Gastrocnemius medialis (tissue), 4 donors: ENCODE results near the gene KLHL28. TPM values are rescaled to one million over a fixed set of nuclear protein-coding genes. Genes with fewer than 3 reads are reported as not detected.

ENCODE experiments used
- ATAC-seq, 2 donors: fragments of 150-250 bp; one replicate each; pipeline ENCODE4 v1.9.1; 2016
- DNase-seq, 2 donors: peaks; one replicate each; pipeline ENCODE4 v3.0.0-alpha.2; 2019
- H3K27ac ChIP-seq, 4 donors: fragments of 200-600 bp; sonication (generic); 1 replicate in 1 of 4; 2 replicates in 3 of 4; pipeline ENCODE4 v1.5.1; 2016 to 2018; ENCODE audit warnings: mild to moderate bottlenecking in 2 of 4, moderate library complexity in 1 of 4
- H3K27me3 ChIP-seq, 3 donors: fragments of 200-600 bp; sonication (generic) in 2 of 3; 1 replicate in 1 of 3; 2 replicates in 2 of 3; pipeline versions ENCODE4 v1.5.1 to v1.6.0; 2016 to 2019; ENCODE audit warnings: mild to moderate bottlenecking in 1 of 3, moderate library complexity in 1 of 3
- H3K36me3 ChIP-seq, 2 donors: fragments of 200-600 bp; sonication (generic) in 1 of 2; one replicate each; pipeline ENCODE4 v1.5.1; 2017 to 2018
- H3K4me1 ChIP-seq, 2 donors: fragments of 200-600 bp; sonication (generic) in 1 of 2; one replicate each; pipeline ENCODE4 v1.5.1; 2016 to 2017; ENCODE audit warnings: mild to moderate bottlenecking in 2 of 2
- H3K4me3 ChIP-seq, 4 donors: fragments of 200-600 bp; sonication (generic) in 3 of 4; 1 replicate in 1 of 4; 2 replicates in 3 of 4; pipeline ENCODE4 v1.5.1; 2016 to 2019; ENCODE audit warnings: mild to moderate bottlenecking in 2 of 4
- H3K9me3 ChIP-seq, 3 donors: fragments of 200-600 bp; sonication (generic) in 2 of 3; 1 replicate in 1 of 3; 2 replicates in 2 of 3; pipeline ENCODE4 v1.5.1; 2016 to 2019
- POLR2A ChIP-seq, 2 donors: fragments of 450-650 bp; IDR thresholded peaks; one replicate each; pipeline ENCODE4 v1.6.1; 2017; ENCODE audit warnings: antibody characterized with exemption in 2 of 2, mild to moderate bottlenecking in 2 of 2, moderate library complexity in 2 of 2
- in situ Hi-C, 4 donors: fragments of 200-750 bp; cut with MboI; loops; one replicate each; pipeline versions ENCODE4 v1.15.0 to v1.8.0; 2017; ENCODE audit warnings: low sequenced_read_pairs in 4 of 4
- intact Hi-C: fragments of 100-400 bp; cut with DNase I; formaldehyde crosslinking; loops from one replicate; pipeline ENCODE4 v1.15.1; 2023; ENCODE audit warnings: low total_unique reads
- total RNA-seq, 4 donors: library from RNA; depleted of rRNA; stranded (reverse); fragments of >200 nt; gene quantifications; one replicate each; pipeline versions ENCODE4 v1.1.0 to v1.2.3, GENCODE V29; 2016
- TF ChIP-seq, protein P1 (sequence below), 5 experiments: fragments of 450-650 bp in 3 of 5; fragments of 200-600 bp in 2 of 5; sonication (generic) in 2 of 5; IDR thresholded peaks in 4 of 5; conservative IDR thresholded peaks in 1 of 5; 1 replicate in 4 of 5; 2 replicates in 1 of 5; pipeline ENCODE4 v1.5.1; 2016 to 2019; ENCODE audit warnings: antibody characterized with exemption in 5 of 5, mild to moderate bottlenecking in 3 of 5, moderate library complexity in 3 of 5

KLHL28 gene
- total RNA-seq, 4 donors from 2014 or later: 7.3 to 11.9 (median 8.2) TPM

DNA sequence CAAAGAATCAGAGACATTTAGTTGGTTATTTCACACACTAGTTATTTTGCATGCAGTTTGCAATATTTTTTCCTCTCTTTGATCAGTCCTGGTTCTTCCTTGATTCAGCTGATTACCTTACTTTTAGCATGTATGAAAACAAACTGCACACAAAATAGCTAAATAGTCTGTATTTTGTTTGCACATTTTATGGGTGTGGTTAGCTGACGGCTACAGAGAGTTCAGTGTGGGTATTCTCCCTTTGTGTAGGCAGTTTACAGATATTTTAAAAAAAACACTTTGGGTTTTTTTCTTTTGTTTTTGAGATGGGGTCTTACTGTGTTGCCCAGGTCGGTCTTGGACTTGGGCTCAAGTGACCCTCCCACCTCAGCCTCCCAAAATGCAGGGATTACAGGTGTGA lies 28.8 kb upstream of the KLHL28 start:
- intact Hi-C loops: no loop called here
- Histone ChIP-seq H3K9me3 (no peaks in the 10 kb centered on the region), H3K36me3 (no peaks in the 10 kb centered on the region), H3K4me3 (no peak overlapping the region), H3K27me3 (no peaks in the 10 kb centered on the region), H3K4me1 (peaks cover 5 to 13% of the 10 kb centered on the region in 2 donors), H3K27ac (no peak overlapping the region)
- TF ChIP-seq POLR2A (IDR thresholded peaks at IDR 0.05): no peak
- TF ChIP-seq, protein P1, sequence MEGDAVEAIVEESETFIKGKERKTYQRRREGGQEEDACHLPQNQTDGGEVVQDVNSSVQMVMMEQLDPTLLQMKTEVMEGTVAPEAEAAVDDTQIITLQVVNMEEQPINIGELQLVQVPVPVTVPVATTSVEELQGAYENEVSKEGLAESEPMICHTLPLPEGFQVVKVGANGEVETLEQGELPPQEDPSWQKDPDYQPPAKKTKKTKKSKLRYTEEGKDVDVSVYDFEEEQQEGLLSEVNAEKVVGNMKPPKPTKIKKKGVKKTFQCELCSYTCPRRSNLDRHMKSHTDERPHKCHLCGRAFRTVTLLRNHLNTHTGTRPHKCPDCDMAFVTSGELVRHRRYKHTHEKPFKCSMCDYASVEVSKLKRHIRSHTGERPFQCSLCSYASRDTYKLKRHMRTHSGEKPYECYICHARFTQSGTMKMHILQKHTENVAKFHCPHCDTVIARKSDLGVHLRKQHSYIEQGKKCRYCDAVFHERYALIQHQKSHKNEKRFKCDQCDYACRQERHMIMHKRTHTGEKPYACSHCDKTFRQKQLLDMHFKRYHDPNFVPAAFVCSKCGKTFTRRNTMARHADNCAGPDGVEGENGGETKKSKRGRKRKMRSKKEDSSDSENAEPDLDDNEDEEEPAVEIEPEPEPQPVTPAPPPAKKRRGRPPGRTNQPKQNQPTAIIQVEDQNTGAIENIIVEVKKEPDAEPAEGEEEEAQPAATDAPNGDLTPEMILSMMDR (IDR thresholded peaks at IDR 0.05 in 4 of 5, conservative IDR thresholded peaks at IDR 0.05 in 1 of 5): no peak
- in situ Hi-C loops: no loop called here
- no peak for DNase-seq
- no peak for ATAC-seq

DNA sequence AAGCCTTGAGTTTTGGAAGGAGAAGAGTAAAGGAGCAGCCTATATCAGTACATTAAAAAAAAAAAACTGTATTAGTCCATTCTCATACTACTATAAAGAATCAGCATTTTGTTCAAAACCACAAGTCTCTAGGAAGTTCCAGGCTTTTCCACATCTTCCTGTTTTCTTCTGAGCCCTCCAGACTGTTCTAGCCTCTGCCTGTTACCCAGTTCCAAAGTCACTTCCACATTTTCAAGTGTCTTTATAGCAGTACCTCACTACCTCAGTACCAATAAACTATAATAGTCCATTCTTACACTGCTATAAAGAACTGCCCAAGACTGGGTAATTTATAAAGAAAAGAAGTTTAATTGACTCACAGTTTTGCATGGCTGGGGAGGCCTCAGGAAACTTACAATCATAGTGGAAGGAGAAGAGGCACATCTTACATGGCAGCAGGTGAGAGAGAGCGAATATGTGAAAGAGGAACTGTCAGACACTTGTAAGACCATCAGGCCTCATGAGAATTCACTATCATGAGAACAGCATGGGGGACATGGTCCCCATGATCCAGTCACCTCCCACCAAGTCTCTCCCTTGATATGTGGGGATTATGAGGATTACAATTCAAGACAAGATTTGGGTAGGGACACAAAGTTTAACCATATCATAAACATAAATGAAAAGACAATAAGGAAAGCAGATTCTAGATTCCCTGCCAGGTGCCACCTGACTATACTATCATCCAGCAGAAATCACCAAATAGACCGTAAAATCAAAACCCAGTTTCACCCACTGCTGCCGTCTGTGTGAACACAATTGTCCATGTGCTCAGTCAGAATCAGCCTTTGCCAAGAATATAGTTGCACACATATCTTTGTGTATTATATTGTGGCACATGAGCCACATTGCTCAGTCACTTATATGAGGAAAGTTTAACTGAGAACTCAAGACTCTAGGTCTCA lies 28.0 kb upstream of the KLHL28 start:
- no peaks in the 10 kb centered on the region for H3K9me3 ChIP-seq
- no peaks in the 10 kb centered on the region for H3K27me3 ChIP-seq
- H3K4me3 ChIP-seq: no peak overlapping the region
- no peaks in the 10 kb centered on the region for H3K36me3 ChIP-seq
- peak in 1 of 2 donors; percentile 18 for TF ChIP-seq POLR2A (IDR thresholded peaks at IDR 0.05)
- TF ChIP-seq, protein P1 (IDR thresholded peaks at IDR 0.05 in 4 of 5, conservative IDR thresholded peaks at IDR 0.05 in 1 of 5): no peak
- H3K4me1 ChIP-seq: peaks cover 5 to 13% of the 10 kb centered on the region in 2 donors
- in situ Hi-C loops: no loop called here
- peak overlapping the region in 2 of 4 donors; percentile 13 to 34 for H3K27ac ChIP-seq
- DNase-seq (no peak), ATAC-seq (no peak)
- intact Hi-C loops: no loop called here

- DNase-seq: peak in 1 of 2 donors; percentile 29
- H3K27me3 ChIP-seq: no peaks in the 10 kb centered on the region
- H3K4me1 ChIP-seq: peaks cover 5 to 13% of the 10 kb centered on the region in 2 donors
- in situ Hi-C loops (no loop called here), intact Hi-C loops (no loop called here)
- no peak overlapping the region for H3K4me3 ChIP-seq
- peak; percentile 55 to 70 for ATAC-seq
- TF ChIP-seq, protein P1 (IDR thresholded peaks at IDR 0.05 in 4 of 5, conservative IDR thresholded peaks at IDR 0.05 in 1 of 5): no peak
- TF ChIP-seq POLR2A (IDR thresholded peaks at IDR 0.05): no peak
- no peaks in the 10 kb centered on the region for H3K9me3 ChIP-seq
- no peaks in the 10 kb centered on the region for H3K36me3 ChIP-seq
- peak overlapping the region in 3 of 4 donors; percentile 34 to 48 (median 37) for H3K27ac ChIP-seq
Measured at GRCh38 chr14:44988694-44989093, 26.9 kb upstream of the KLHL28 start.

DNA sequence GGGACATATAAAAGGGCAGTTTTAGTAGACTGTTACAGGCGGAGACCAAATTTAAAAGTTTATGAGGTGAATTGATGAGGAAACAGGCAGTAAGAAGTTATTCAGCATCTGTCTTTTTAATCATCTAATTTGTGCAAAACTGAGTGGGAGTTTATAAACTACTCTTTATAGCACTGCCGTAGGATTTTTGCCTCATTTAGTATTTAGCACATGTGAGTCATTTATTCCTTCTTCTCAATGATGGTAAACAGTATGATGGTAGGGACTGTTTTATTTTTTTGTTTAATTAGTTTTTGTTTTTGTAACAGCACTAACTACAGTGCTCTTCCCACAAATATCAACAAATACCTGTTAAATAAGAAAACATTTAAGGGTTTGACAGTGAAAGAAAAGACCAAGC lies 20.8 kb upstream of the KLHL28 start:
- Histone ChIP-seq H3K27me3 (no peaks in the 10 kb centered on the region), H3K4me3 (no peak overlapping the region), H3K27ac (no peak overlapping the region), H3K9me3 (no peaks in the 10 kb centered on the region), H3K4me1 (peaks cover 19 to 25% of the 10 kb centered on the region in 2 donors), H3K36me3 (no peaks in the 10 kb centered on the region)
- intact Hi-C loops: no loop called here
- DNase-seq (no peak), ATAC-seq (no peak)
- TF ChIP-seq, protein P1 (IDR thresholded peaks at IDR 0.05 in 4 of 5, conservative IDR thresholded peaks at IDR 0.05 in 1 of 5): no peak
- TF ChIP-seq POLR2A (IDR thresholded peaks at IDR 0.05): no peak
- in situ Hi-C loops: no loop called here
